Measurements from ENCODE around the gene PGAP6. TPM values are rescaled to one million over a fixed set of nuclear protein-coding genes. Genes with fewer than 3 reads are reported as not detected.
"Not testable (repeated sequence)": the region's sequence is repeated elsewhere in the genome, so short reads cannot be mapped to it uniquely, and the experiment has no call there.

PGAP6 gene
- total RNA-seq, 1 donor, result 54.3 TPM

DNA sequence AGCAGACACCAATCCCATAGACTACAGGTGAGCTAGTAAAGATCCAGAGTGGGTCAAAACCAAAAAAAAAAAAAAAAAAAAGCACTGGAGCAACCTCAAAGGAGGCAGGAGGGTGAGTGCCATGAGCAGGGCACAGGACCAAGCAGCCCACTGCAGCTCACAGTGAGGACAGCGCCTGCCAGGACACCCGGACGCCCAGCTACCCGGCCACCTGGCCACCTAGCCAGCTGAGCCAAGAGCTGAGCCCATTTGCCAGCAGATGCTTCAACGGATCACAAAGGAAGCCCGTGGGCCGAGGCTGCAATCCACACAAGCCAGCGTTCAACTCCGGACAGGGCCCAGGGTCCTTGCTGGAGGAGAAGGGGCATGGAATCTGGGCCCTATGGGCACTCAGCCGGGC lies 44.3 kb downstream of the PGAP6 start:
- Histone ChIP-seq H3K79me2 (ENCODE audit: insufficient read depth, low read length) (peaks cover 87% of the 10 kb centered on the region), H3K4me2 (ENCODE audit: insufficient read depth, low read length) (no peak overlapping the region), H3K27me3 (ENCODE audit: insufficient read depth, low read length) (no peaks in the 10 kb centered on the region), H3K9me3 (ENCODE audit: low read depth, low read length) (no peaks in the 10 kb centered on the region), H3K36me3 (ENCODE audit: insufficient read depth, low read length) (no peaks in the 10 kb centered on the region), H3K4me3 (ENCODE audit: insufficient read depth, low read length) (no peak overlapping the region), H4K20me1 (ENCODE audit: insufficient read depth, low read length) (peaks cover 49% of the 10 kb centered on the region), H3K27ac (ENCODE audit: low read depth, low read length) (no peak overlapping the region), H3K4me1 (ENCODE audit: insufficient read depth, low read length) (no peaks in the 10 kb centered on the region), H2AFZ (ENCODE audit: low read length) (no peak overlapping the region)
- DNase-seq (ENCODE audit: insufficient read length, low spot score, missing footprints), result peak; percentile 54
- TF ChIP-seq, protein P1, sequence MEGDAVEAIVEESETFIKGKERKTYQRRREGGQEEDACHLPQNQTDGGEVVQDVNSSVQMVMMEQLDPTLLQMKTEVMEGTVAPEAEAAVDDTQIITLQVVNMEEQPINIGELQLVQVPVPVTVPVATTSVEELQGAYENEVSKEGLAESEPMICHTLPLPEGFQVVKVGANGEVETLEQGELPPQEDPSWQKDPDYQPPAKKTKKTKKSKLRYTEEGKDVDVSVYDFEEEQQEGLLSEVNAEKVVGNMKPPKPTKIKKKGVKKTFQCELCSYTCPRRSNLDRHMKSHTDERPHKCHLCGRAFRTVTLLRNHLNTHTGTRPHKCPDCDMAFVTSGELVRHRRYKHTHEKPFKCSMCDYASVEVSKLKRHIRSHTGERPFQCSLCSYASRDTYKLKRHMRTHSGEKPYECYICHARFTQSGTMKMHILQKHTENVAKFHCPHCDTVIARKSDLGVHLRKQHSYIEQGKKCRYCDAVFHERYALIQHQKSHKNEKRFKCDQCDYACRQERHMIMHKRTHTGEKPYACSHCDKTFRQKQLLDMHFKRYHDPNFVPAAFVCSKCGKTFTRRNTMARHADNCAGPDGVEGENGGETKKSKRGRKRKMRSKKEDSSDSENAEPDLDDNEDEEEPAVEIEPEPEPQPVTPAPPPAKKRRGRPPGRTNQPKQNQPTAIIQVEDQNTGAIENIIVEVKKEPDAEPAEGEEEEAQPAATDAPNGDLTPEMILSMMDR (IDR thresholded peaks at IDR 0.05; ENCODE audit: extremely low read depth, low read depth, low read length), result no peak

DNA sequence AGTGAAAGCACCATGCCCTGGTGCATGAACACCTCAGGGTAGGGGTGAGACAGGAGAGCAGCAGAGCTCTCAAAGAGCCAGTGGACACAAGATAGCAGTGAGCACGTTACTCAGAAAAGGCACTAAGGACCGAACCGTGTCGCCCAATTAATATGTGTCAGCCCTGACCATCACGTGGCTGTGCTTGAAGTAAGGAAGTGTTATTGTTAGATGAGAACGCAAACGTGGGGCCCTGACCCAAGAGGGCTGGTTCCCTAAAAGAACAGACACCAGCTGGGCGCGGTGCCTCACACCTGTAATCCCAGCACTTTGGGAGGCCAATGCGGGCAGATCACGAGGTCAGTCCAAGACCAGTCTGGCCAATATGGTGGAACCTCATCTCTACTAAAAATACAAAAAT lies 45.5 kb downstream of the PGAP6 start:
- TF ChIP-seq, protein P1 (IDR thresholded peaks at IDR 0.05; ENCODE audit: extremely low read depth, low read depth, low read length), result no peak
- H3K4me1 ChIP-seq (ENCODE audit: insufficient read depth, low read length), result no peaks in the 10 kb centered on the region
- H3K4me3 ChIP-seq (ENCODE audit: insufficient read depth, low read length), result no peak overlapping the region
- no peaks in the 10 kb centered on the region for H3K27me3 ChIP-seq (ENCODE audit: insufficient read depth, low read length)
- H3K27ac ChIP-seq (ENCODE audit: low read depth, low read length), result no peak overlapping the region
- no peaks in the 10 kb centered on the region for H3K9me3 ChIP-seq (ENCODE audit: low read depth, low read length)
- peaks cover 90% of the 10 kb centered on the region for H3K79me2 ChIP-seq (ENCODE audit: insufficient read depth, low read length)
- H3K36me3 ChIP-seq (ENCODE audit: insufficient read depth, low read length), result no peaks in the 10 kb centered on the region
- peak; percentile 10 for DNase-seq (ENCODE audit: insufficient read length, low spot score, missing footprints)
- peaks cover 51% of the 10 kb centered on the region for H4K20me1 ChIP-seq (ENCODE audit: insufficient read depth, low read length)
- no peak overlapping the region for H2AFZ ChIP-seq (ENCODE audit: low read length)
- no peak overlapping the region for H3K4me2 ChIP-seq (ENCODE audit: insufficient read depth, low read length)

DNA sequence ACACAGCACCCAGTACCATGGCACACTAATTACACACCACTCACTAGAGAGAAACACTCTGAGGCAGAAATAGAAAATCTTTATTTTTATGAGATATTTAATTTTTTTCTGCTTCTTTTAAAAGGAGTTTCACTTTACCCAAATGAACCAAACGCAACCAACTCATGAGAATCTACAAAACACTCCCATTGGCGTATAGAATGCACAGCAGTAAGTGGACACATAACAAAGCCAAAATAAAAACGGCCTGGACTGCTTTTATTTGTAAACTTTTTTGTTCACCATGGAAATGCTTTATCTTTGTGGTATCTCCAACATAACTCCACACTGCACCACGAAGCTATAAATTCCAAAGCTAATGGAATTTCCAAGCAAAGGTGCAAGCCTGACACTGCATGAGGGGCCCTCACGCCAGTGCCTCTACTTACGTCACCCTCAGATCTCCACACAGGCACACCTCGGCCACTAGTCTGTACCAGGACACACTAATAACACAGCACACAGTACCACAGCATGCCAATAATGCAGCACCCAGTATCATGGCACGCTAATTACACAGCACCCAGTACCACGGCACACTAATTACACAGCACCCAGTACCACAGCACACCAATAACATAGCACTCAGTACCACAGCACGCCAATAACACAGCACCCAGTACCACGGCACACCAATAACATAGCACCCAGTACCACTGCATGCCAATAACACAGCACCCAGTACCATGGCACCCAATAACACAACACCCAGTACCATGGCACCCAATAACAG lies 46.7 kb downstream of the PGAP6 start:
- H3K27me3 ChIP-seq (ENCODE audit: insufficient read depth, low read length), result not testable (repeated sequence)
- DNase-seq (ENCODE audit: insufficient read length, low spot score, missing footprints), result peak; percentile 31
- H4K20me1 ChIP-seq (ENCODE audit: insufficient read depth, low read length), result peaks cover 55% of the 10 kb centered on the region

DNA sequence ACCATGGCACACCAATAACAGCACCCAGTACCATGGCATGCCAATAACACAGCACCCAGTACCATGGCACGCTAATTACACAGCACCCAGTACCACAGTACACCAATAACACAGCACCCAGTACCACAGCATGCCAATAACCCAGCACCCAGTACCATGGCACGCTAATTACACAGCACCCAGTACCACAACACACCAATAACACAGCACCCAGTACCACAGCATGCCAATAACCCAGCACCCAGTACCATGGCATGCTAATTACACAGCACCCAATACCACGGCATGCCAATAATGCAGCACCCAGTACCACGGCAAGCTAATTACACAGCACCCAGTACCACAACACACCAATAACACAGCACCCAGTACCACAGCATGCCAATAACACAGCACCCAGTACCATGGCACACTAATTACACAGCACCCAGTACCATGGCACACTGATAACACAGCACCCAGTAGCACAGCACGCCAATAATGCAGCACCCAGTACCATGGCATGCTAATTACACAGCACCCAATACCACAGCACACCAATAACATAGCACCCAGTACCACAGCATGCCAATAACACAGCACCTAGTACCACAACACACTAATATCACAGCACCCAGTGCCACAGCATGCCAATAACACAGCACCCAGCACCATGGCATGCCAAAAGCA lies 47.5 kb downstream of the PGAP6 start:
- H3K9me3 ChIP-seq (ENCODE audit: low read depth, low read length); H2AFZ ChIP-seq (ENCODE audit: low read length); H3K27me3 ChIP-seq (ENCODE audit: insufficient read depth, low read length); H3K4me2 ChIP-seq (ENCODE audit: insufficient read depth, low read length); H3K4me3 ChIP-seq (ENCODE audit: insufficient read depth, low read length); H3K27ac ChIP-seq (ENCODE audit: low read depth, low read length); DNase-seq (ENCODE audit: insufficient read length, low spot score, missing footprints); H3K36me3 ChIP-seq (ENCODE audit: insufficient read depth, low read length); H3K4me1 ChIP-seq (ENCODE audit: insufficient read depth, low read length): not testable (repeated sequence)
- peaks cover 51% of the 10 kb centered on the region for H4K20me1 ChIP-seq (ENCODE audit: insufficient read depth, low read length)
- H3K79me2 ChIP-seq (ENCODE audit: insufficient read depth, low read length), result peaks cover 85% of the 10 kb centered on the region

More for the DNA sequence above, 46.7 kb downstream of the PGAP6 start:
- not testable (repeated sequence) for H3K4me1 ChIP-seq (ENCODE audit: insufficient read depth, low read length); H3K4me2 ChIP-seq (ENCODE audit: insufficient read depth, low read length); H3K4me3 ChIP-seq (ENCODE audit: insufficient read depth, low read length); H3K9me3 ChIP-seq (ENCODE audit: low read depth, low read length); H3K36me3 ChIP-seq (ENCODE audit: insufficient read depth, low read length); H3K27ac ChIP-seq (ENCODE audit: low read depth, low read length); H2AFZ ChIP-seq (ENCODE audit: low read length)
- peaks cover 90% of the 10 kb centered on the region for H3K79me2 ChIP-seq (ENCODE audit: insufficient read depth, low read length)
